GM18909 (cell line): ENCODE measurements around the gene STMN3.

Experiments used
- ATAC-seq: cut with Tn5 transposase; IDR thresholded peaks from one replicate; pipeline ENCODE4 v1.9.1; 2021; ENCODE audit warnings: mild to moderate bottlenecking; ENCODE audit not compliant: unreplicated experiment, poor library complexity

Gene STMN3

DNA sequence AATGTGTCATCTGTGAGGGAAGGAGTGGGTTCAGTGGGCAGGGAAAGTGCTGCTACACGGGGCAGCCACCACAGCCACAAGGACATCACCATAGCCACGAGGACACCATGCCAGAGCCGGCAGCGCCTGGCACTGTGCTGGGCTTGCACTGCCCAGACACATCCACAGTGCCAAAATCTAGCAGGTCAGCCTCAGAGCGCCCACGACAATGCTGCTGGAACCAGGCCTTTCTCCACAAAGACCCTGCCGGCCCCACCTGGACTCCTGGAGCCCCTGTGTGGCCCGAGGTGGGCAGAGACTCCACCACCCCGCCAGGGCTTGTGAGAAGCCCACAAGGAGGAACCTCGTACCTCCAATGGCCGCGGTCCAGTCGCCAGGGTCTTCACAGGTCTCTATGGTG lies 60.6 kb downstream of the STMN3 start:
- no peak for ATAC-seq

DNA sequence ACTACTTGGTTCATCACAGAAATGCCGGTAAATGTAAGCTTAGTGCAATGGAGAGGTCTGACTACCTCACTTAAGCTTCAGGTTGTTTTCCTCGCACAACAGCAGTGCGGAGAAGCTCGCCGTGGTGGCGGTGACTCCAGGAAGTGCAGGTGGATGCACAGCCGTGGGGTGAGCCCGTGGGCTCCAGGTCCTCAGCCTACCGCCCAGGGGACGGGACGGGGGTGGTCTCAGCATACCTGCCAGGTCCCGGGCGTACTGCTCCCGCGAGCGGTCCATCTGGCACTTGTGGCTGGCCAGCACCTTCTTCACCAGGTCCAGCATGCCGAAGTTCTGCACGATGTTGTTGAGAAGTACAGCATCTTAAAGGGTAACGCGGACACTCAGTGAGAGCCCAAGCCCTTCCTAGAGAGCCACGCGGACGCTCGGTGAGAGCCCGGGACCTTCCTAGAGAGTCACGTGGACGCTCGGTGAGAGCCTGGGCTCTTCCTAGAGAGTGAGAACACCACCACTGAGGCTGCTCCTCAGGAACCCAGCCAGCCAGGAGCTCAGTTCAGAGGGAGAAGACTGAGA lies 61.4 kb downstream of the STMN3 start:
- no peak for ATAC-seq

DNA sequence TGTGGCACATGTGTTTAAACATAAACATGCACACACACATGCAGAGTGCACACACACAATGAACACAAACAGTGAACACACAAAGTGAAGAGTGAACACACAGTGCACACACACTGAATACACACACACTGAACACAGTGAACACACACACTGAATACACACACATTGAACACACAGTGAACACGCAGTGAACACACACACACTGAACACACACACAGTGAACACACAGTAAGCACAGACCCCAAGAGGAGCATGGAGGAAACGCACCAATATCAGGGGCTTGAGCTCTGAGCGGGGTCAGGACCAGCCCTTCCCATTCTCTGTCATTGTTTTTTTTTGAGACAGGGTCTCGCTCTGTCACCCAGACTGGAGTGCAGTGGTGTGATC lies 62.1 kb downstream of the STMN3 start:
- no peak for ATAC-seq

DNA sequence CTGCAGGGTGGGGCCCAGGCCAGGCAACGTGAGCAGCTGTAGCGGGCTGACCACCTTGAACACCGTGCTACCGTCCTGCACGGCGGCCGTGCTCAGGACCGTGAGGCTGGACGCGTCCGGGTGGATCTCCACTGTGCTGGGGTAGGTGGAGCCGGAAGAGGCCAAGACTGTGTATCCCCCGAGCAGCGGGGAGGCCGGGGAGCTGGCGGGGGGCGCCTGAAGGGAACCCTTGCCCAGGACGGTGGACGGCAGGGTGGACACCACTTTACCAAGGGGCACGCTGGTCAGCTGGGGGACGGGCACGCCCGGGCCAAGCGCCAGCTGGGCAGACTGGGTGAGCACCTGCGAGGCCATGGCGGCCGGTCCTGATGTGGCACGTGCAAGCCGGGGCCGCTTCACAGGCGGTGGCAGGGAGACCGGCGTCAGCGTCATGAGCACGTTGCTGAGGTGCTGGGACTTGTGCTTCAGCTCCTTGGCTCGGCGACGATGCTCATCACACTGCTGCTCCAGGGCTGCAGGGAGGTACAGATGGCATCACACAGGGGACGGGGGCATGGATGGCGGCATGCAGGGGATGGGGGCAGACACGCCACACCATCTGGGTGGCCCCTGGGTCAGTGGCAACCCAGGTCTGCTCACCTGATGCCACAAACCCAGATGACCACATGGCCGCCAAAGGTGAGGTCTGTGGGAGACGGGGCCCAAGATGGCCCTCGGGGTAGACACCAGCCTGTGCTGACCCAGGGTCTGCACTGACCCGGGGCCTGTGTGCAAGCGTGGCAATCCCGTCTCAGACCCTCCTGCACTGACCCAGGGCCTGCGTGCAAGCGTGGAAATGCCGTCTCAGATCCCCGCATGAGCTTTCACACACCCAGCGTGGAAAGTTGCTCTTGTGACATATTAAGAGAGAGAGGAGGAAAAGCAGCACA lies 62.7 kb downstream of the STMN3 start:
- no peak for ATAC-seq
